T-cell (primary cell): ENCODE data around the gene CCL27. TPM values are rescaled to one million over a fixed set of nuclear protein-coding genes. Genes with fewer than 3 reads are reported as not detected.
A peak's percentile ranks its signal among the peaks of the same experiment; 100 is the strongest.

ENCODE experiments used
- ATAC-seq, 4 experiments: fragments of 200-7000 bp in 3 of 4; fragments of 150-1000 bp in 1 of 4; cut with Tn5 transposase; replicated peaks in 1 of 4; 1 replicate in 3 of 4; 2 replicates in 1 of 4; pipeline ENCODE4 v1.10.0; 2021; ENCODE audit warnings: moderate library complexity in 3 of 4, mild to moderate bottlenecking in 2 of 4, moderate number of reproducible peaks in 1 of 4
- CTCF ChIA-PET, 2 donors: fragments of 300-600 bp; sonication (Branson Sonifier 250); formaldehyde crosslinking; loops; one replicate each; lab custom pipeline; 2022; ENCODE audit warnings: antibody characterized with exemption in 2 of 2; lab: Charles Lee
- POLR2A ChIA-PET, 2 donors: fragments of 300-600 bp; sonication (Branson Sonifier 250); formaldehyde crosslinking; loops; one replicate each; lab custom pipeline; 2022; ENCODE audit warnings: antibody characterized with exemption in 2 of 2; lab: Charles Lee
- DNase-seq, 35 experiments: peaks; one replicate each; pipeline versions ENCODE4 v3.0.0 to v3.0.0-alpha.2; 2013 to 2023
- H3K27ac ChIP-seq: one replicate; pipeline ENCODE4 v1.5.1; 2013; ENCODE audit warnings: low read length
- H3K27me3 ChIP-seq, 2 experiments: replicated peaks in 1 of 2; 1 replicate in 1 of 2; 2 replicates in 1 of 2; pipeline versions ENCODE4 v1.6.1 to v1.7.0; 2013; ENCODE audit warnings: low read length in 1 of 2, mixed read lengths in 1 of 2; ENCODE audit not compliant: control insufficient read depth in 2 of 2, insufficient read depth in 2 of 2; ENCODE audit errors: extremely low read depth in 1 of 2
- H3K36me3 ChIP-seq, 2 donors: 1 replicate in 1 of 2; 2 replicates in 1 of 2; pipeline versions ENCODE4 v1.6.1 to v1.7.0; 2013; ENCODE audit warnings: low read length in 1 of 2; ENCODE audit not compliant: control insufficient read depth in 2 of 2, insufficient read depth in 1 of 2; ENCODE audit errors: extremely low read depth in 1 of 2
- H3K4me1 ChIP-seq, 2 experiments: 1 replicate in 1 of 2; 2 replicates in 1 of 2; pipeline versions ENCODE4 v1.6.1 to v1.7.0; 2013; ENCODE audit warnings: low read length in 2 of 2, mixed read lengths in 1 of 2; ENCODE audit not compliant: insufficient read depth in 2 of 2, control insufficient read depth in 1 of 2; ENCODE audit errors: extremely low read depth in 1 of 2
- H3K4me3 ChIP-seq, 2 donors: 1 replicate in 1 of 2; 2 replicates in 1 of 2; pipeline versions ENCODE4 v1.5.1 to v1.7.0; 2013; ENCODE audit warnings: mild to moderate bottlenecking in 2 of 2, low read length in 1 of 2, moderate library complexity in 1 of 2; ENCODE audit not compliant: control insufficient read depth in 1 of 2; ENCODE audit errors: extremely low read depth in 1 of 2
- H3K9me3 ChIP-seq: 2 replicates; pipeline ENCODE4 v1.7.0; 2013
- H3K27ac Mint-ChIP-seq, 2 donors: one replicate each; pipeline ENCODE4 v1.8.0; 2020 to 2021; ENCODE audit warnings: mild to moderate bottlenecking in 2 of 2, mixed read lengths in 2 of 2
- H3K27me3 Mint-ChIP-seq, 2 donors: one replicate each; pipeline ENCODE4 v1.8.0; 2021 to 2022; ENCODE audit warnings: mixed read lengths in 2 of 2
- H3K36me3 Mint-ChIP-seq: one replicate; pipeline ENCODE4 v1.8.0; 2021; ENCODE audit warnings: mixed read lengths
- H3K4me1 Mint-ChIP-seq, 3 donors: one replicate each; pipeline ENCODE4 v1.8.0; 2020 to 2022; ENCODE audit warnings: mixed read lengths in 3 of 3, mild to moderate bottlenecking in 1 of 3
- H3K4me3 Mint-ChIP-seq, 3 donors: one replicate each; pipeline ENCODE4 v1.8.0; 2020 to 2022; ENCODE audit warnings: mild to moderate bottlenecking in 3 of 3, mixed read lengths in 3 of 3, moderate library complexity in 3 of 3
- H3K9me3 Mint-ChIP-seq, 3 donors: one replicate each; pipeline ENCODE4 v1.8.0; 2020 to 2022; ENCODE audit warnings: mixed read lengths in 3 of 3
- WGBS: methylation state at CpG from one replicate; pipeline ENCODE4 v1.1.5; 2013; ENCODE audit warnings: missing lambda C conversion rate; ENCODE audit not compliant: insufficient coverage; 5-methylcytosine and 5-hydroxymethylcytosine counted together
- total RNA-seq, 35 experiments: library from RNA in 6 of 35; stranded (reverse) in 6 of 35; fragments of 120-200 nt in 1 of 35; gene quantifications; one replicate each; pipeline versions ENCODE4 v1.2.1 to v1.2.4 and lab custom pipeline; 2013 to 2026

The CCL27 gene
- total RNA-seq, 5 donors from 2014 or later (not counting 1 experiment from before 2014, with no cell fraction given): not detected

DNA sequence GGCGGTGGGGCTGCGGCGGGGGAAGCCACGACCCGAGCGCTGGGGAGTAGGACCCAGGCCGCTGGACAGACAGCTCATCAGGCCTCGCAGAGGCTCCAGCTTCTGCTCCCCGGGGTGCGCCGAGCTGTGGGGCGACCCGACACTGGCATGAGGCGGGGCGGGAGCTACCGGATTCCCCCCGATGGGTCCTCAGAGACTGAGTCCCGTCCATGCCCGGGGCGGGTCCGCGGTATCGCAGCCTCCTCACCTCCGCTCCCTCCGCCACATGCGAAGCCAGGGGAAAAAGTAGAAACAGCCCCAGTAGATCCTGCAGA is 2.6 kb upstream of the CCL27 start:
- peak overlapping the region; percentile 55 to 80 for H3K4me3 ChIP-seq
- H3K4me1 Mint-ChIP-seq: peaks cover 47 to 63% (median 47%) of the 10 kb centered on the region in 3 donors
- H3K9me3 Mint-ChIP-seq: peaks cover 4 to 12% (median 10%) of the 10 kb centered on the region in 3 donors
- H3K36me3 Mint-ChIP-seq: peaks cover 37% of the 10 kb centered on the region
- H3K9me3 ChIP-seq: no peaks in the 10 kb centered on the region
- H3K36me3 ChIP-seq: peaks cover 12 to 14% of the 10 kb centered on the region in 2 donors
- POLR2A ChIA-PET: interaction anchor here in 1 of 2 donors (1.0 to 1.3 kb wide), 2 partner anchors 18 to 27 kb away, joined by 3 to 5 read pairs; partner anchors contain the start of genes GALT and SIGMAR1
- peak overlapping the region; percentile 94 to 97 for H3K27ac Mint-ChIP-seq
- peak overlapping the region; percentile 82 to 90 (median 86) for H3K4me3 Mint-ChIP-seq
- ATAC-seq (peak; percentile 21 to 40 (median 28)), DNase-seq (peak in 1 of 35 experiments; percentile 18)
- no peaks in the 10 kb centered on the region for H3K27me3 ChIP-seq
- CTCF ChIA-PET: interaction anchor here (0.7 to 4.4 kb wide), 9 partner anchors 18 to 288 kb away, joined by 3 to 39 read pairs (median 5); partner anchors contain the start of genes DCTN3 (in 1 of the 2), GALT (in 1 of the 2), MYORG (in 1 of the 2) and RPP25L (in 1 of the 2)
- H3K4me1 ChIP-seq: peaks cover 19 to 52% of the 10 kb centered on the region in 2 experiments
- no peaks in the 10 kb centered on the region for H3K27me3 Mint-ChIP-seq
- WGBS: 3% methylated on average over 24 of the region's 26 CpGs
- peak overlapping the region; percentile 87 for H3K27ac ChIP-seq

DNA sequence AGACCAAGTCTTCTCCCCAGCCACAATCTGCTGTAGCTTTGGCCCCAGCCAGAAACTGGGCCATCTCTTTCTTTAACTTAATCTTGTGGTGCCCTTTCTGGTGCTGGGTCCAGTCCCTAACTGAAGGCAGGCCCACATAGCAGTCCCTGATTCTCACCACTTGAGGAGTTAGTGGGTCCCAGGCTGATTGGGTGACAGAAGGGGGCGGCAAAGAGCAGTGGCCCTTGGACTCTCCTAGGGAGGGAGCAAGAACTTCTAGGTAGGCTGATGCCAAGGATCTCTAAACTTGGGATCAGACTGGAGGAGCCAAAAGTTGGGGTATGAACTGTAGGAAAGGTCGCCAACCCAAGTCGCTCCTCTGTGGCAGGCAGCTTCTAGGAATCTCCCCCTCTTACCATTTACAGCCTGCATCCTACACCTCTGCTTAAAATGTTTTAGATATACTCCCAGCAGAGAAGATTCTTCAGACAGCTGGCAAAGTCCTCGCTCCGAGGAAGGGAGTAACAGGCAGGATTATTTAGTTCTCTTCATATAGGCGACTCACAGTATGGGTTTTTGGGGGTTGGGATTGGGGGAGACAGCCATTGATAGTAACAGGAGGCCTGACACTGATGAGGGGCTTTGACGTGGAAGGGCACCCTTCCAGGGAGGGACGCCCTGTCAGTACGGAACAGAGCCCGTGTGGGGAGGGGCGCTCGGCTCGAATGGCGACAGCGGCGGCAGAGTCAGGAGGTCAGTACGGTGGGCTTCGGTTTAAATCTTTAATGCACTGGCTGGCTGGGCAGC is 2.0 kb upstream of the CCL27 start:
- Mint-ChIP-seq H3K4me1 (peaks cover 47 to 63% (median 47%) of the 10 kb centered on the region in 3 donors), H3K27me3 (no peaks in the 10 kb centered on the region), H3K36me3 (peaks cover 33% of the 10 kb centered on the region), H3K4me3 (peak overlapping the region; percentile 82 to 90 (median 86)), H3K27ac (peak overlapping the region; percentile 94 to 97), H3K9me3 (peaks cover 4 to 7% (median 6%) of the 10 kb centered on the region in 3 donors)
- WGBS: 18% methylated on average over 14 of the region's 18 CpGs
- Histone ChIP-seq H3K27ac (peak overlapping the region; percentile 87), H3K9me3 (no peaks in the 10 kb centered on the region), H3K27me3 (no peaks in the 10 kb centered on the region), H3K36me3 (peaks cover 15 to 16% of the 10 kb centered on the region in 2 donors), H3K4me3 (peak overlapping the region; percentile 55 to 80), H3K4me1 (peaks cover 19 to 52% of the 10 kb centered on the region in 2 experiments)
- peak; percentile 18 to 37 (median 36) for ATAC-seq
- POLR2A ChIA-PET: interaction anchor here in 1 of 2 donors (0.6 to 1.3 kb wide), 3 partner anchors 18 to 389 kb away, joined by 3 to 5 read pairs (median 4); partner anchors contain the start of genes GALT and SIGMAR1
- DNase-seq: peak; percentile 22 to 84 (median 67)
- CTCF ChIA-PET: interaction anchor here (1.0 to 4.4 kb wide), 8 partner anchors 17 to 44 kb away, joined by 3 to 39 read pairs (median 5); partner anchors contain the start of genes DCTN3 (in 1 of the 2), GALT (in 1 of the 2) and SIGMAR1 (in 1 of the 2)

- H3K4me3 ChIP-seq: no peak overlapping the region
- Mint-ChIP-seq H3K27me3 (no peaks in the 10 kb centered on the region), H3K36me3 (peaks cover 21% of the 10 kb centered on the region), H3K4me1 (peaks cover 47 to 63% (median 47%) of the 10 kb centered on the region in 3 donors), H3K27ac (peak overlapping the region; percentile 94 to 97), H3K4me3 (peak overlapping the region; percentile 18 to 86 (median 28)), H3K9me3 (no peaks in the 10 kb centered on the region)
- DNase-seq: peak in 6 of 35 experiments; percentile 6 to 61 (median 28)
- POLR2A ChIA-PET: interaction anchor here in 1 of 2 donors (1.0 kb wide), 1 partner anchor 26 kb away, joined by 3 read pairs; the partner anchor contains the start of gene SIGMAR1
- H3K27ac ChIP-seq: peak overlapping the region; percentile 87
- CTCF ChIA-PET: interaction anchor here (1.0 to 4.4 kb wide), 6 partner anchors 16 to 43 kb away, joined by 3 to 39 read pairs (median 4); partner anchors contain the start of genes DCTN3 (in 1 of the 2), GALT (in 1 of the 2) and SIGMAR1 (in 1 of the 2)
- H3K4me1 ChIP-seq: peaks cover 19 to 52% of the 10 kb centered on the region in 2 experiments
- no peaks in the 10 kb centered on the region for H3K27me3 ChIP-seq
- ATAC-seq: peak in 3 of 4 experiments; percentile 3 to 21 (median 8)
- no peaks in the 10 kb centered on the region for H3K9me3 ChIP-seq
- peaks cover 15 to 19% of the 10 kb centered on the region in 2 donors for H3K36me3 ChIP-seq
Measured at GRCh38 chr9:34663303-34663605, 797 bp upstream of the CCL27 start.

- ChIA-PET POLR2A (interaction anchor here in 1 of 2 donors (0.6 kb wide), 1 partner anchor 20 kb away, joined by 12 read pairs; no protein-coding TSS in a partner anchor), CTCF (interaction anchor here in 1 of 2 donors (1.7 kb wide), 1 partner anchor 13 kb away, joined by 6 read pairs; the partner anchor contains the start of gene GALT)
- Mint-ChIP-seq H3K27me3 (no peaks in the 10 kb centered on the region), H3K36me3 (peaks cover 17% of the 10 kb centered on the region), H3K4me1 (peaks cover 33 to 47% (median 45%) of the 10 kb centered on the region in 3 donors), H3K4me3 (no peak overlapping the region), H3K9me3 (no peaks in the 10 kb centered on the region), H3K27ac (peak overlapping the region in 1 of 2 donors; percentile 16)
- WGBS: 97% methylated on average over 8 of the region's 8 CpGs
- DNase-seq (no peak), ATAC-seq (no peak)
- peaks cover 19 to 33% of the 10 kb centered on the region in 2 experiments for H3K4me1 ChIP-seq
- H3K4me3 ChIP-seq: no peak overlapping the region
- no peaks in the 10 kb centered on the region for H3K9me3 ChIP-seq
- no peak overlapping the region for H3K27ac ChIP-seq
- H3K27me3 ChIP-seq: no peaks in the 10 kb centered on the region
- H3K36me3 ChIP-seq: peaks cover 15 to 19% of the 10 kb centered on the region in 2 donors
Measured at GRCh38 chr9:34659592-34660253, 2.7 kb downstream of the CCL27 start.

- POLR2A ChIA-PET: no interaction called here
- no peak for DNase-seq
- Mint-ChIP-seq H3K27me3 (no peaks in the 10 kb centered on the region), H3K9me3 (no peaks in the 10 kb centered on the region), H3K4me3 (no peak overlapping the region), H3K4me1 (peaks cover 20 to 44% (median 36%) of the 10 kb centered on the region in 3 donors), H3K27ac (no peak overlapping the region), H3K36me3 (peaks cover 17% of the 10 kb centered on the region)
- Histone ChIP-seq H3K36me3 (peaks cover 15 to 18% of the 10 kb centered on the region in 2 donors), H3K4me3 (no peak overlapping the region), H3K27me3 (no peaks in the 10 kb centered on the region), H3K27ac (no peak overlapping the region), H3K9me3 (no peaks in the 10 kb centered on the region), H3K4me1 (peaks cover 12 to 22% of the 10 kb centered on the region in 2 experiments)
- ATAC-seq: no peak
- 96% methylated on average over 13 of the region's 14 CpGs for WGBS
- CTCF ChIA-PET: no interaction called here
Measured at GRCh38 chr9:34658461-34658860, 4.0 kb downstream of the CCL27 start.

GRCh38 chr9:34656992-34657391 is 5.5 kb downstream of the CCL27 start:
- H3K9me3 ChIP-seq: no peaks in the 10 kb centered on the region
- POLR2A ChIA-PET: no interaction called here
- WGBS: no CpG with 5 or more reads among the region's 5 CpGs
- H3K27me3 ChIP-seq: no peaks in the 10 kb centered on the region
- no peaks in the 10 kb centered on the region for H3K9me3 Mint-ChIP-seq
- DNase-seq (no peak), ATAC-seq (no peak)
- CTCF ChIA-PET: no interaction called here
- peaks cover 19 to 44% (median 36%) of the 10 kb centered on the region in 3 donors for H3K4me1 Mint-ChIP-seq
- H3K36me3 Mint-ChIP-seq: peaks cover 17% of the 10 kb centered on the region
- peaks cover 4 to 22% of the 10 kb centered on the region in 2 experiments for H3K4me1 ChIP-seq
- no peak overlapping the region for H3K27ac ChIP-seq
- peaks cover 15 to 18% of the 10 kb centered on the region in 2 donors for H3K36me3 ChIP-seq
- no peak overlapping the region for H3K27ac Mint-ChIP-seq
- no peak overlapping the region for H3K4me3 Mint-ChIP-seq
- no peak overlapping the region for H3K4me3 ChIP-seq
- no peaks in the 10 kb centered on the region for H3K27me3 Mint-ChIP-seq
